Stimulated activated CD4-positive, alpha-beta T cell treated with anti-CD3 and anti-CD28 coated beads, Interleukin-2, amount 100 ng/mL, for 48 hours (primary cell): ENCODE data around the gene LAMA2.

Source experiments
- DNase-seq, 2 donors: peaks; one replicate each; pipeline ENCODE4 v3.0.0-alpha.2; 2020

Gene LAMA2

DNA sequence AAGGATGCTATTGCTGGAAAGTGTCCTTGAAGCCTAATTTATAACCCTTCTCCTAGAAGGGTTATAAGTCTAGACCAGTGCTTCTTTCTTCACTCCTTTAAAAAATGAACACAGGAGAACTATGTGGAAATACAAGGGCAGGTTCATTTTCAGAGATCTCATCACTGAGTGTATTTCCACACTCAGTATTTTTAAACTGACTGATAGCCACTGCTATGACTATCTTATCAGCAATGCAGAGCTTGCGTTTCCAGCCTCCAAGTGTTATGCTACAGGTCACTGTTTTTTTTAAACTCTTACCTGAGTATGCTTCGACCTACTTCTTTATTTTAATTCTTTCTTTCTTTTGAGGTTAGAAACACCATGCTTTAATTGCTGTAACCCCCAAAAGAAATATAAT is 508.0 kb downstream of the LAMA2 start:
- no peak for DNase-seq

DNA sequence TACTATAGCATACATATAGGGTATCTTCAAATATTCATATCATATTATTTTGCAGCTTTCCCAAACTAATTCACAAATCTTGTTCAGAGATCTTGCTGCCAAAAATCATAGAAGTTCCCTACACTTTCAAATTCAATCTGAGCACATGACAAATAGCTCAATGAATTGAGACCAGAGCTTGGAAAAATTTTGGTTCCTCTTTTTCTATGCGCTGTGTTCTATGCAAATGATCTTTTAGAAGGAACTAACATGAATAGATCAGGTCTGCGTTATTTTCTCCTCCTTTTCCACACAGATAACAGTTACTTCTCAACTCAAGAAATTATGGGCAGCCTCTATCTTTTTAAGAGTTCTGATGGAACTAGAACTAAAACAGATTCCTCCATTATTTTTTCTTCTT is 510.7 kb downstream of the LAMA2 start:
- no peak for DNase-seq

DNA sequence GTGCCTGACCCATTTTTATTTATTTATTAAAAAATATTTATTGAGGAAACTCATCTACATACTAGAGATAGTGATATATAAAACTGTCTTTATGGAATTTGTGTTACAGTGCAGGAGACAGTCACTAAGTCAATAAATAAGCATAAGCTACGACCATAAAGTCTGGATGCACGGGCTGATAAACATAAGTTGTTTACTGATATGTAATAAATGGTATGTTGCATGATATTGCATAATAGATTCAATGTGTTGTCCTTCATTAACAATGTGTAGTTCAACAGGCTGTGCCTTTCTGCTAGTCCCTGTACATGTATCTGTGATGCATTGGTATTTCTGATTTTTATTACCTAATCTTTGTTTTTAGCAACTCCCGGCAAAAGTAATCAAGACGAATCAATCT is 515.8 kb downstream of the LAMA2 start:
- DNase-seq = no peak

DNA sequence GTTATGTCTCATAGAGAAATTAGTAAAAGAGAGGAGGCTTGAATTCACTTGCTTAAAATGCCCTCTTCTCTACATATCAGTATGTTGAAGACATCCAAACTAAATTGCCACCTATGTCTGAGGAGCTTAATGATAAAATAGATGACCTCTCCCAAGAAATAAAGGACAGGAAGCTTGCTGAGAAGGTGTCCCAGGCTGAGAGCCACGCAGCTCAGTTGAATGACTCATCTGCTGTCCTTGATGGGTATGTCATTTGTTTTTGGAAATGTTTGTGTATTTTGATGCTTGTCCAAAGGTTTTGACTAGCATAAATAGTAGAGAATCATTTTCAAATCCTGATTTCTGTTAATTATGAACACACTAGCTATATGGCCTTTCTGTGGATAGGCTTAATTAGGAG is 519.3 kb downstream of the LAMA2 start:
- no peak for DNase-seq

DNA sequence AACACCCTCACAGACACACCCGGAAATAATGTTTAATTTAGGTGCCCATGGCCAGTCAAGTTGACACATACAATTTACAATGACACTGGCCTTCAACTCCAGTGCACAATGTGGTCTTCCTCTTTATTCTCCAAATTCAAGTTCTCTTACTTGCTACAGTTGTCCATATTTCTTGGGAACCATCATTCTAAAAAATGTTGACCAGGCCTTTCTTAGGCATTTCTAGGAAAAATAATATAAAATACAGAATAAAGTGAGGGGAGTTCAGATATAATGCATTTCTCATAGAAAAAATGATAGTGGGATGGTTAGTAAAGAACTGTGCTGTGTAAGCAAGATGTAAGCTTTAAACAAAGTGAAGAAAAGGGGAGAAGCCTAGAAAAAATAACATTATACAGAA is 528.2 kb downstream of the LAMA2 start:
- DNase-seq = no peak

DNA sequence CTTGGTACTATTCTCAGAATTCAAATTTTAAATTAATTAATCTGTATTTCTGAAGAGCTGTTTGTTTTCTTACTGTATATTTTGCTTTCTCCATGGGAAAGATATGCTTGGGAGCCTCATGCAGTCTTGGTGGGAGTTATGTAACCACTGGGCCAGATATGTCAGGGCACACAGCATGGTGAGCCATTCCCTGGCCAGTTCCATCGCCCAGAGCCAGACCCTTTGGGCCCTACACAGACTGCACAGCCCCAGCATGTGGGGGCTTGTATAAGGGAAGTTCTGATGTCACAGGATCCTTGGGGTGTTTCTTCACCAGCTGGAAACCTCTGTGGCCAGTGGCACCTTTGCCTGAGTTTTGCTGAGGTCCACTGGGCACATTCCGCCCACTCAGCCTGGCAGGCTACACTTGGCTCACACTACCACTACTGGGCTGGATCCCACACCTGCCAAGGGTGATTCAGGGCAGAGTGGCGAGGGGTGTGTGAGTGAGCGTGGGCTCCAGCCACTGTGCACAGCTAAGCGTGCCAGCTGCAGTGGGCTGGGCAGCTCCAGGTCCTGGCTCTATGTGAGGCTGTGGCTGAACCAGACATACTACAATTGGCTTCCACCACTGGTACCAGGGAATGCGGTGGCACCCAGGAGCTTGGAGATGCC is 533.5 kb downstream of the LAMA2 start:
- no peak for DNase-seq

DNA sequence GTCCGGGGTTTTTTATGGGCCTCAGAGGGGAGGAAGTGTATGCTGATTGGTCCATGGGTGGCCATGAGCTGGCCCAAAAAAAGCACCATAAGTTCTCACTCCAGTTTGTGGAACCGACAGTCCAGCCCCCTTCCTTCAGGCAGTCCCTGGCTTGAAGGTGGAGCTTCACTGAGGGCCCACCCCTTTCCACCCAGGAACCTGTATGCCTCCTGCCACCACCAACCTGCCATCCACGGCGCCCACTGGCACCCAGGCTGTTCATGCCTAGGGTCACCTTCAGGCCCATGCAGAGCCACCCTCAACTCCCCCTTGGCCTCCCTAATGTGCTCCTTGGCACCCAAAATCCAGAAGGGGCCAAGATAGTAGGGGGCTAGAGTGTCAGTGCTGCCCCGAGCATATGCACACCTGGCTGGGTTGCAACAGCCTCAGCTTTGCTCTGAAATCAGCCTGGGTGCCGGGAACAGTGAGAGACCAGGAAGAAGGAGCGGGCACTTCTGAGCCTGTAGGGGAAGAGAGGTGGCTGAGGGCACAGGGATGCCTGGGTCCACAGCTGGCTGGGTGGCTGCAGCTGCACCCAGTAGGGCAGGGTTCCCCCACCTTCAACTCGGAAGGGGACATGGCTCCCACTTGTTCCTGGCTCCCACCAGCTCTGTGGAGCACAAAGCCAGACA is 534.6 kb downstream of the LAMA2 start:
- no peak for DNase-seq

DNA sequence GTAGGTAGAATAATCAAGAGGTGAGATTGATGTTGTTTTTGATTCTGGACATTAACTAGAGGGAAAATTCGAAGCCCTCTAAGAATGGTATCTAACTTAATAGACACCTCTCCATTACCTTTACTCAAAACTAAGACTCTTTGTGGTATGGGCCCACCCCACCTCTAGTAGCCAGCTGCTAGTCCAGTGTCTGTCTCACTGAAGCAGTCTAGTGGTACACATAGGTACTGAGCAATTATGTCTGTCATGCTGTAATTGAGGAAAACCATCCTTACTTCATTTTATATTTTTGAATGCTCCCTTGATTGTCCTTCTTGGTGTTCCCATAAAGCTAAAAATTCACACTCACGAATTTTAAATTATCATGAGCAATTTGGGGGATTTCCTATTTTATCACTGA is 536.4 kb downstream of the LAMA2 start:
- DNase-seq = no peak

DNA sequence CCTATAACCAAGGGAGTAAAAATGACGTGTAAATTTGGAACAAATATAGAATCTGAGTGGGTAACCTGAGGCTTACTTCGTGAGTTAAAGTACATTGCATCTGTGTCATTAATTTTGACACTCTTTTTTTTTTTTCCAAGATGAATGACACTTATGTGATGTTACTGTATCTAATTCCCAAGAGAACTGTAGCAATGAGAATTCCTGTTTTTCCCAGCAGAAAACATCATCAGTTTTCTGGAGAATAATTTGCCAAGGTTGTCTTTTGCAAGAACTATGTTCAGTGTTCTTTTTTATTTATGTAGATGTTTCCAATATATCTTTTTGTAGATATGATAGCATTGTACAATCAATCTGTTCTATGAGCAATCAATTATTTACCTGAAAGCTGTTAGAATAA is 543.4 kb downstream of the LAMA2 start:
- no peak for DNase-seq

DNA sequence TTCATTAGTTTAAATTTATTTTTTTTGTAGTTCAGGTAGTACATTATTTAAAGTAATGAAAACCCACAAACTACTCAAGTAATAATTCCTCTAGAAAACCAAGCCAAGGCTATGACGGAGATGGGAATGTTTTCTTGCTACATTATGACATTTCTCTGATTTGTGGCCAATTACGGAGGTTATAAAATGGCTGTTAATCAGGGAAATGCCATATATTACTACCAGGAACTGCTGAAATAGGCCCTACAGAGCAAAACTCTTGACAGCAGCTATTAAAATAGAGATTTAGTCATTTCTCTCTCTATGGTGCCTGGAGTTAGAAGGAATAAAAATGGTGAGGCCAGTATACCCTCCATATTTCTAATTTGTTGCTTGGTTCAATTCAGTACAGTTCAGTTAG is 547.0 kb downstream of the LAMA2 start:
- no peak for DNase-seq

DNA sequence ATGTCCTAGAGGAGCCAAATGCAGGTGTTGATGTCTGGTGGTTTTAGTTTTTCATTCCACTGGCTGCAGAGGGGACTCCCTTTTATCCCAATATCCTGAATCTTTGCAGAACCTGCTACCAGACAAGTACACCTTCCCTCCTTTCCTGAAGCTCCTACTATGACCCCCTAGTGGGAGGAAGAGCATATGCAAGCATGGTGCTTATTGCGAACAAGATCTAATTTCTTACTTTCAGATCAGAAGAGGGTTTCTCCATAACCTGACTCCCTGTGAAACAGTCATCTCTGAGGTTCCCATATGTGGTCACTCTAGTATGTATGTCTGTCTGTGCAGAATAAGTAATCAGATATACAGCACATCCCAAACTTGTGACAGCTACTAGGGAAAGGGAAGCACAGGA is 549.8 kb downstream of the LAMA2 start:
- no peak for DNase-seq

DNA sequence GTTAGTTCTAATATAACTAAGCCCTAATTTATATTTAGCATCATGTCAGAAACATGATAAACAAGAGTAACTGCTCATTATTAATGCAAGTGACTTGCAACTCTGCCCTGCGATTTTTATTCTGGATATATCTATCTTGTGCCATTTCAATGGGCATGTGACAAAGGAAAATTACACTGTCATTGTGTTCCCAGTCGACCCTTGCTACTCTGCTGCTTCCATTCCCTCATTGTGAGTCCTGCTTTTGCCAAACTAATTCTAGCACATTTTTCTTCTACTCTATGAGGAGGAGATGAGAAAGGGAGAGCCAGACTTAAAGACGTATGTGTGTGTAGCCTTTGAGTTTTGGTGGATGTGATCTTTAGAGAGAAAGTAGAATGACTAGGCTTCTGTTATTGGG is 551.2 kb downstream of the LAMA2 start:
- no peak for DNase-seq

DNA sequence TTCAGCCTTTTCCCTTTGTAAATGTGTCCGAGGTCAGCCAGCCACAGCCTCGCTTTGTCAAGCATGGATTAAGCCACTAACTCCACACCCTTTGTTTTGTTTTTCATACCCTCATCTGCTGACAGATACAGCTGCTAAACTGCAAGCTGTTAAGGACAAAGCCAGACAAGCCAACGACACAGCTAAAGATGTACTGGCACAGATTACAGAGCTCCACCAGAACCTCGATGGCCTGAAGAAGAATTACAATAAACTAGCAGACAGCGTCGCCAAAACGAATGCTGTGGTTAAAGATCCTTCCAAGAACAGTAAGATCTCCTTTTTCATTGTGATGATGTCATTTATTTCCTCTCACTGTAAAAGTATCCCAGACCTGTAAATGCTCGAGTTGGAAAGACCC is 557.8 kb downstream of the LAMA2 start:
- DNase-seq = no peak

DNA sequence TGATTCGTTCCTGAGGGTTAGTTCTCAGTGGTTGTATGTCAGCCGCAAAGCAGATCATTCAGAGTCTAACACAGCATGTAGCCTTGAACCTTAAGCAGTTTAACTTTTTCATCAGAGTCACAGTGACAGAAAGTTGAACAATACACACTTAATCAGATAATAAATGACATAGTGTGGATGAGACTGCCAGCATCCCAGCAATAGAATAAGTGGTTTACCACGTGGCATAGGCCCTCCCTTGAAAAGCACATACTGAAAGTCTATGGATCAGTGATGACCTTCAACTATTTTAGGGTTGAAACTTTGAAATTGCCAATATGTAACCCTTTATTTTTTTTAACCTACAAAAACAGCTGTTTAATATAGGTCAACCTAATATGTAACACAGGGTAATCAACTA is 561.7 kb downstream of the LAMA2 start:
- DNase-seq = no peak

DNA sequence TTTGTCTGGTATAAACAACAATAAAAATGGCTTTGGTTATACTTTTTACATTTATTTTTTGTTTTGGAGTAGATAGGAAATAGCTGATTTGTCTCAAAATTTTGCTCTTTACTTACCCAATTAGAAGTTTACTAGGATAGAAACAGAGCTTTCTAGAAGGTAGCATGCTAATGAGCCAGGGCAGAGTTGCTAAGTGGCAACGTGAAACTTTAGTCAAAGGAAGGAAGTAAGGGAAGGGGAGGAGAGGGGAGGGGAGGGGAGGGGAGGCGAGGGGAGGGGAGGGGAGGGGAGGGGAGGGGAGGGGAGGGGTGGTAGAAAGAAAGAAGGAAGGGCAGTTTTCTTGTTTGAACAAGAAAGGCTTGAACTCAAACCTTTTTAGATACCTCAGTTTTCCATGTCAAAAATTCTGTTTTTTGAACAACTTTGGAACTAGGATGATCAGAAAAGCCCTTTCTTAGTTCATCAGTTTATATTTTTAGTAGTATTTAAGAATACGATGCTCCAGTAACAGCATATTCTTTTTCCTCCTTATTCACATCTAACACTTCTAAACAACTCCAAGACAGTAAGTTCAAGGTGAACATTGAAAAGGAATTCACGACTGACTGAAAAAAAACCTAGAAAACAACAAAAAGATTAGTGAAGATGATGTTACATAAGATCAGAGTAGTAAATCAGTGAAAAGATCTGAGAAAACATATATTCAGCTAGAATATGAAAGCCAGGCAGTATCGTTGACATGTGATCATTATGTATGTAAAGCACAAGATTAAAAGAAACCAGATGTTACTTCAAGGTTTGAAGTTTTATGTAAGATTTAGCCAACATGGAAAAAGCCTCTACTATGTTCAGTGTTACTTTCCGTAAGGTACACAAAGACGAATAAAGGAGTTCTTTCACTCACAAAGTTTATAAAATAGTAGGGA is 563.6 kb downstream of the LAMA2 start:
- no peak for DNase-seq

DNA sequence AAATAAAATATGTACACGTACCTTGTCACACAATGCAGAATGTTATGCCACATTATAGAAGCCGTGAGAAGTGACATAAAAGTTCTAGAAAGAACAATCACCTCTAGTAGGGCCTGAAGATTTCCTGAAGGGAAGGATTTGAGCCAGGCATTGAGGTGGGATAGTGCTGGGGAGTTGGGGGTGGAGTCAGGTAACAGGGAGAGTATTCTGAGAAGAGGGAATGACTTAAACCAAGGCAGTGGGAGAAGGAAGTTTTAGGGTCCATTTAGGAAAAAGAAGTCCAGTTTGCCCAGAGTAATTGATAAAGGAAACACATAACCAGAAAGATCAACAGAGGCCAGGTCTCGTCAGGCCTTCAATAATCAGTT is 564.2 kb downstream of the LAMA2 start:
- no peak for DNase-seq

DNA sequence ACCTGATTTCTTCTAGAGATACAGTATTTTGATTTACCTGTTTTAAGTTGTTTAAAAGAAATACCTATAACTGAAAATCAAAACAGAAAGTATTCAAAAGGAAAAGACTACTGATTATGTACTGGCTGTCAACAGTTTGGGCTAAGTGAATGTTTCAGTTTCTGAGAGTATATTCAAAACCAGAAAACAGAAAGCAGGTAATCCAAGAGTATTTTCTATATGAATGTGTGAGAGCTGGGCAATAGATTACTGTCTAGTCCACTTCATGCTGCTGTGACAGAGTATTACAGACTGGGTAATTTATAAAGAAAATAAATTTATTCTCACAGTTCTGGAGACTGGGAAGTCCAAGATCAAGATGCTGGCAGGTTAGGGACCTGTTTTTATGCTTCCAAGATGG is 566.0 kb downstream of the LAMA2 start:
- DNase-seq = no peak

DNA sequence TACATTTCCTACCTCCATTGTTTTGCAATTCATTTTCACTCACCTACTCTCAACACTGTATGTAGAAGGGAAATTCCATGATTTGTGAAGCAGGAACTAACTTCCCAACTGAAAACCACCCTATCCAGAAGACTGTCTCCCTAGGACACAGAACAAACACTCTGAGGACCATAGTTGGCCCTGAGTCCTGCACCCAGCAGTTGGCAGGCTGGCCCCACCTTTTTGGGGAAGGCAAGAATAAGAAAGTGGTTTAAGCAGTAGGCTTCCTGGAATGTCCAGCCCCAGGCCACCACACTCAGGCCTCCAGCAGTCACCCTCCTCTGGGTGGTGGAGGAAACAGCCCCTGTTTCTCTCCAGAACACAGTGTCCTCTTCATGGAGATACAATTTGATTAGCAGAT is 568.2 kb downstream of the LAMA2 start:
- DNase-seq = no peak

DNA sequence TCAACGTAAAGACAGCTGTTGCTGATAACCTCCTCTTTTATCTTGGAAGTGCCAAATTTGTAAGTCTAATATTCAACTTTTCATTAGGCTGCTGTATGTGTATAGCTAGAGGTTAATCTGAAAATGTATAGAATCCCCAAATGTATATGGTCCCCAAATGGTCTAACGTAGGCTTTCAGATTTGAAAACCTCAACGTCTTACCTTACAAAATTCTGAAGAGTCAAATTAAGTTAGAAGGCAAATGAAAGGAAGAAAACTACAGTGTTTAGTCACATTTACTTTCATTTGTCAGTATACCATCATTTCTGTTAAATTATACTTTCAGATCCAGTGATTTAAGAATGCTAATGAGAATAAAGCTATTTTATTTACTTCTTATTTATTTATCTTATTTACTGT is 570.1 kb downstream of the LAMA2 start:
- DNase-seq = no peak

DNA sequence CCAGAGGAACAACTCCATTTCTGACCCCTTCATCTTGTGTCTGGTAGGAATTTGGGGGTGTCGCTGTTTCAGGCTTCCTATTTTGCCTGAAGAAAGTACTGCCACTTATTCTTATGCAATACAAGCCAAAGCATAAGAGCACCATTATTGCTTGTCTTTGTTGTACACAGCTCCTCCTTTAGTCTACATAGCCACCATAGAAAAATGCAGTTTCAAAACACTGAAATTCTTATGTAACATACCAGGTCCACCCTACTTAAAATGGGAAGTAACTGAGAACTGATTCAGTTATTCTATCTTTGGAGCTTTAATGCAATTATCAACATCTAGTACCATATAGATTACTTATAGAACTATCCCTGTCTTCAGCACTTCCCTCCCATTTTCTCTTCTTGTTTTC is 571.5 kb downstream of the LAMA2 start:
- no peak for DNase-seq

DNA sequence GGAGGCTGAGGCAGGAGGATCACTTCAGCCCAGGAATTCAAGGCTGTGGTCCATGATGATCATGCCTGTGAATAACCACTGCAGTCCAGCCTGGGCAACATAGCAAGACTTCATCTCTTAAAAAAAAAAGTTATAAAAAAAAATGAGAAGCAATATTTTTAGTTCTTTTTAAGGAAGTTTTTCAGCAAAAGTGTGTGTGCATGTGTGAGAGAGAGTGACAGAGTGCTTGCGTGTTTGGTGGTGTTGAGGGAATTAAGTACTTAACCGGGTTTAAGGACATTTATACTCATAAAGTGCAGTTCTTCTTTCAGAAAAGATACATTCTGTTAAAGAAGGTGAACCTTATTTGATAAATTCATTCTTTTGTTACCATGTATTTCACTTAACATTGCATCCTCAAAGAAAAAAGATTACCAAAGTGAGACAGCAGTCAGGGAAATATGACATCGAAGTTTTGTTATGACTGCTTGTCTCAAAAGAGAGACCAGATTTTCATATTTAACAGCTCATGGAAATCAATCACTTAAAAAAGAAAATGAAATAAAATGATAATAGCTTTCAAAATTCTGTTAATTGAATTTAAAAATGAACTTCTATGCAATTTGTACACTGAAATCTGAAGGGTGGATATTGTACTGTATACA is 572.3 kb downstream of the LAMA2 start:
- no peak for DNase-seq

DNA sequence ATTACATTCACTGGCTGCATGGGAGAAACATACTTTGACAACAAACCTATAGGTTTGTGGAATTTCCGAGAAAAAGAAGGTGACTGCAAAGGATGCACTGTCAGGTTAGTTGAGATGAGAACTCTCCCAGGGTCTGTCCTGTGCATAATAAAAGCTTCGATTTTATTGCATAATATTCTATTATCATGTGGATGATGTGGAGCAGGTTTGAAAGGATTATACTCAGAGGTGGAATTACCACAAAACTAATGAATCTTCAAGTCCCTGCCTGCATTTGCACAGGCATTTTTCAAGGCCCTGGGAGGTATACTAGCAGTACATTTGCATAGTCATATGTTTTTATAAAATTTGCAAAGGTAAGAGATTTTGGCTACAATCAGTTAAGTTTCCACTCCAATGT is 577.3 kb downstream of the LAMA2 start:
- DNase-seq = no peak

DNA sequence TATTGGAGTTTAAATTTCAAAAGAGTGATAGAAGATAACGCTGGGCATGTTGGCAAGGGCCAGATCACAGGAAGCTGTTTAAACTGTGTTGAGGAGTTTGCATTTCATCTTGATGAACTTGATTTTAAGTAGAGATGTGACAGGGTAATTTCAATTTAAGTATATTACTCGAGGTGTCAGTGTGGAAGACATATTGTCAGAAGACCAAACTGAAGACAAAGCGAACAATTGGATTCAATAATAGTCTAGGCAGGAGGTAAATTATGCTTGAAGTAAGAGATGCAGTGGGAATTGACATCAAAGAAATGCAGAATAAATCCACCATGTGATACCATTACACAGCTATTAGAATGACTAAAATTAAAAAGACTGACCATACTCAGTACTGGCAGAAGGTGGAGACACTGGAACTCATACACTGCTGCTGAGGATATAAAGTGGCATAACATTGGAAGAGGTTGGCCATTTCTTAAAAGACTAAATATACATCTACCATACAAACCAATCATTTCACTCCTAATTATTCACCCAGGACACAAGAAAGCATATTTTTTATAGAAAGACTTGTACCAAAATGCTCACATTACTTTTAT is 586.2 kb downstream of the LAMA2 start:
- no peak for DNase-seq
